Upper lobe of right lung (tissue), 1 donor: ENCODE results near the gene FAM163B. TPM values are rescaled to one million over a fixed set of nuclear protein-coding genes. Genes with fewer than 3 reads are reported as not detected.

ENCODE experiments used
- ATAC-seq: fragments of 200-7000 bp; cut with Tn5 transposase; one replicate; pipeline ENCODE4 v1.9.1; 2020; ENCODE audit warnings: mild to moderate bottlenecking, moderate library complexity
- DNase-seq: peaks from one replicate; pipeline ENCODE4 v3.0.0-alpha.2; 2020
- H3K27ac ChIP-seq: fragments of 200-600 bp; one replicate; pipeline ENCODE4 v1.8.0; 2022
- H3K27me3 ChIP-seq: fragments of 200-600 bp; one replicate; pipeline ENCODE4 v1.8.0; 2022; ENCODE audit warnings: mild to moderate bottlenecking
- H3K36me3 ChIP-seq: fragments of 200-600 bp; one replicate; pipeline ENCODE4 v1.8.0; 2022
- H3K4me1 ChIP-seq: fragments of 200-600 bp; one replicate; pipeline ENCODE4 v1.8.0; 2022
- H3K4me3 ChIP-seq: fragments of 200-600 bp; one replicate; pipeline ENCODE4 v1.8.0; 2022; ENCODE audit warnings: mild to moderate bottlenecking
- H3K9me3 ChIP-seq: fragments of 200-600 bp; one replicate; pipeline ENCODE4 v1.8.0; 2022
- intact Hi-C: fragments of 100-400 bp; cut with DNase I; formaldehyde crosslinking; loops from one replicate; pipeline ENCODE4 v1.11.0; 2022
- total RNA-seq: library from RNA; stranded (reverse); fragmentation: NEBNext Ultra II Directional; extraction: Animal tissue kit (Norgen Biotek cat#: 25700); gene quantifications from one replicate; pipeline ENCODE4 v1.2.1, GENCODE V29; 2021
- TF ChIP-seq, protein P1 (sequence below): fragments of 200-600 bp; IDR thresholded peaks from one replicate; pipeline ENCODE4 v1.8.0; 2022; ENCODE audit warnings: antibody characterized with exemption
- donor health status: DM: no; HTN: yes; CAD: no; lungs with severe emphysema.

The FAM163B gene
- total RNA-seq, 1 donor from 2014 or later: not detected

DNA sequence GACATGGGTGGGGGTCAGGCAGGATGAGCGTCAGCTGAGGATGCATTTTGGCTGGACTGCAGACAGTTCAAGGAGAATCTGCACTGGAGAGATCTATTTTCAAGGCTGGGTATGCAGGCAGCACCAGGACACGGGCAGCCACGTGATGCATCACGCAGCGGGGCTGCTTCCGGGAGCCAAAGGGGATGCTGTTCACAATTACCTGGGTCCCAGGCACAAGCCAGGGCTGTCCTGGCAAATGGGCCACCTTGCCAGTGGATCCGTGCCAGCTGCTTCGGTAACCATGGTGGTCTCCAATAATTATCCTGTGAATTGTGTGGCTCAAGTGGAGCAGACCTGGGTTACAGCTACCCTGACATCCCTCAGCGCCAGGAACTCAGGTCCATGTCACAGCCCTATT, 44.4 kb upstream of the FAM163B start:
- ATAC-seq: no peak
- Histone ChIP-seq H3K4me3 (no peak overlapping the region), H3K36me3 (no peaks in the 10 kb centered on the region), H3K27ac (no peak overlapping the region), H3K4me1 (peaks cover 6% of the 10 kb centered on the region), H3K27me3 (peaks cover 49% of the 10 kb centered on the region), H3K9me3 (no peaks in the 10 kb centered on the region)
- intact Hi-C loops: no loop called here
- TF ChIP-seq, protein P1, sequence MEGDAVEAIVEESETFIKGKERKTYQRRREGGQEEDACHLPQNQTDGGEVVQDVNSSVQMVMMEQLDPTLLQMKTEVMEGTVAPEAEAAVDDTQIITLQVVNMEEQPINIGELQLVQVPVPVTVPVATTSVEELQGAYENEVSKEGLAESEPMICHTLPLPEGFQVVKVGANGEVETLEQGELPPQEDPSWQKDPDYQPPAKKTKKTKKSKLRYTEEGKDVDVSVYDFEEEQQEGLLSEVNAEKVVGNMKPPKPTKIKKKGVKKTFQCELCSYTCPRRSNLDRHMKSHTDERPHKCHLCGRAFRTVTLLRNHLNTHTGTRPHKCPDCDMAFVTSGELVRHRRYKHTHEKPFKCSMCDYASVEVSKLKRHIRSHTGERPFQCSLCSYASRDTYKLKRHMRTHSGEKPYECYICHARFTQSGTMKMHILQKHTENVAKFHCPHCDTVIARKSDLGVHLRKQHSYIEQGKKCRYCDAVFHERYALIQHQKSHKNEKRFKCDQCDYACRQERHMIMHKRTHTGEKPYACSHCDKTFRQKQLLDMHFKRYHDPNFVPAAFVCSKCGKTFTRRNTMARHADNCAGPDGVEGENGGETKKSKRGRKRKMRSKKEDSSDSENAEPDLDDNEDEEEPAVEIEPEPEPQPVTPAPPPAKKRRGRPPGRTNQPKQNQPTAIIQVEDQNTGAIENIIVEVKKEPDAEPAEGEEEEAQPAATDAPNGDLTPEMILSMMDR: no peak
- DNase-seq: no peak

DNA sequence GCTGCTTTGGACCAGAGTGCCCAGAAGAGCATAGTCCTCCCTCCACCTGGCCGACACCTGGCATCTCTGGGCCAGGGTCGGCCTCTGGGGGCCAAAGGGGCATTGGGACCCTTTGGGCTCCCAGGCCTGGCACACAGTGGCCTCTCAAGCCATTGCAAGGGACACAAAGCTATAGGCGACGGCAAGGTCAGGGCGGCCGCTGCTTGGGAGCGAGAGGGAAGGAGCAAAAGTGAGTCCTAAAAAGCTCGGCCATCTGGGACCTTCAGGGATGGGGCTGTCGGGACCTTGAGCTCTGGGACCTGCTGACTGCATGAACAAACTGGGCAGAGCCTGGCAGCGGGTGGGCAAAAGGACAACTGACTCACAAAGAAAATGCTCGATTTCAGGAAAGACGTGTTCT, 40.8 kb upstream of the FAM163B start:
- no peak overlapping the region for H3K4me3 ChIP-seq
- no peaks in the 10 kb centered on the region for H3K4me1 ChIP-seq
- no peaks in the 10 kb centered on the region for H3K9me3 ChIP-seq
- TF ChIP-seq, protein P1: no peak
- no peaks in the 10 kb centered on the region for H3K36me3 ChIP-seq
- DNase-seq: no peak
- H3K27ac ChIP-seq: no peak overlapping the region
- intact Hi-C loops: no loop called here
- no peak for ATAC-seq
- peaks cover 33% of the 10 kb centered on the region for H3K27me3 ChIP-seq

DNA sequence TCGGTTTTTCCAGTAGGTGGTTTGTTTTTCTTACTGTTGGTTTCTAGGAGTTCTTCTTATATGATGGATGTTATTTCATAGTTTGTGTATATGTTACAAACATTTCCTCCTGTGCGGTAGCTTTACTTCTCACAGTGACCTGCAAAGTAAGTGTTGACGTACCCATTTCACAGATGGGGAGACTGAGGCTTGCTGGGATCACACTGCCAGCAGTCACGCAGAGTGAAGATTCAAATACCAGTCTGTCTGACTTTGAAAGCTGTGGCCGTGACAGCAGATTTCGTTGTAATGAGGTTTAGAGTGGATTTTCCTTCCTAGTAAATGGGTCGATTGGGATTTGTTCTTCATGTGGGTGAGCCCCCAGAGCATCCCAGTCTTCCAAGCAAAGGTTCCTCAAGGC, 40.0 kb upstream of the FAM163B start:
- no peak overlapping the region for H3K27ac ChIP-seq
- intact Hi-C loops: no loop called here
- peaks cover 25% of the 10 kb centered on the region for H3K27me3 ChIP-seq
- DNase-seq (no peak), ATAC-seq (no peak)
- H3K4me3 ChIP-seq: no peak overlapping the region
- no peaks in the 10 kb centered on the region for H3K4me1 ChIP-seq
- H3K9me3 ChIP-seq: no peaks in the 10 kb centered on the region
- H3K36me3 ChIP-seq: no peaks in the 10 kb centered on the region
- TF ChIP-seq, protein P1: no peak

DNA sequence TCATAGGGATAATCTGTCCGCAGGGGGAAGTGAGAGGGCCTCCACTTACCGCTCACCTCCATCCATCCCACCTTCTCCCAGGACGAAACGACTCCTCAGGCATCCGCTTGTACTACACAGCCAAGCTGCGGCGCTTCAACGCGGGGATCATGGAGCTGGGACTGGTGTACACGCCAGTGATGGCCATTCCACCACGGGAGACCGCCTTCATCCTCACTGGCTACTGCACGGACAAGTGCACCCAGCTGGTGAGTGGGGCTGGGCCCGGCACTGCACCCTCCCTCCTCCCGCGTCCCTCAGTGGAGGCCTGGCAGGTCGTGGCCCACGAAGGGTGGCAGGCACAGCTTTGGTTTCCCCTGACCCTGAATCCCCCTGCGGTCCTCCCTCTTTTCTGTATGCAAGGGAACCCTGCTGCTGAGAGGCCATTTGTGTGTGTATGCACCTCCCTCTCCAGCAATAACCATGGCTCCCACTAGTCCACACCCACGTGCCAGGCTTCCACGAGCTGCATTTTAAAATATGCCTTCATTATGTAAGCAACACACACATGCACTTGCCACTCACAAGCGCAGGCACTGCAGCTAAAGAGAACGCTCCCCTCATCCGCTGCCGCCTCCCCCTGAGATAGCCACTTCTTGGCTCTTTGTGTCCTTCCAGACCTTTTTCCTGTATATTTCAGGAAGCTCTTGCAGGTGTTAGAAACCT, 38.7 kb upstream of the FAM163B start:
- TF ChIP-seq, protein P1: no peak
- H3K4me1 ChIP-seq: no peaks in the 10 kb centered on the region
- DNase-seq: no peak
- H3K27me3 ChIP-seq: peaks cover 17% of the 10 kb centered on the region
- no peaks in the 10 kb centered on the region for H3K9me3 ChIP-seq
- intact Hi-C loops: no loop called here
- no peak overlapping the region for H3K27ac ChIP-seq
- no peak for ATAC-seq
- no peak overlapping the region for H3K4me3 ChIP-seq
- no peaks in the 10 kb centered on the region for H3K36me3 ChIP-seq

DNA sequence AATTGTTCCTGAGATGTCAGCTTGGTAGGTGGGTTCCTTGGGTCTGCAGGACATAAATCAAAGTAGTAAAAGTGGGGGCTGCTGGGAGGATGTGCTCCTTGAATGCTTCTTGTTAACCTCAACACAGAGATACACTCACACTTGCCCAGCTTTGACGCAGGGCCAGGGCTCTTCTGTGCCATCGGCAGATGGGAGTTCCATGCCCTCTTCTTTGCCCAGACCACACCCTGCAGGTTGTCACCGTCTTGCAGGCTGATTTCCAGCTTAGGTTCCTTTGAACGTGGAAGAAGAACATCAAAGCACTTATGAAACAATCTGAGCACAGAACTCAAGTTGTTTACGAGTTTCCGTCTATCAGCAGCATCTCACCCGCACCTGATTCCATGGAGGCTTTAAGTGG, 38.0 kb upstream of the FAM163B start:
- Histone ChIP-seq H3K36me3 (no peaks in the 10 kb centered on the region), H3K4me1 (no peaks in the 10 kb centered on the region), H3K4me3 (no peak overlapping the region), H3K9me3 (no peaks in the 10 kb centered on the region), H3K27ac (no peak overlapping the region), H3K27me3 (peaks cover 12% of the 10 kb centered on the region)
- ATAC-seq (no peak), DNase-seq (no peak)
- TF ChIP-seq, protein P1: no peak
- intact Hi-C loops: no loop called here
